DND-41 (cell line): ENCODE results near the gene NEDD4L.

Experiments used
- ATAC-seq: fragments of 200-7000 bp; cut with Tn5 transposase; 3 replicates; pipeline ENCODE4 v1.9.1; 2021; ENCODE audit warnings: low read depth; ENCODE audit not compliant: insufficient read depth
- DNase-seq: peaks from one replicate; pipeline ENCODE4 v3.0.0-alpha.2; 2020
- H2AFZ ChIP-seq: 2 replicates; pipeline ENCODE4 v1.6.0; 2012; ENCODE audit warnings: low read depth, low read length
- H3K27ac ChIP-seq: 2 replicates; pipeline ENCODE4 v1.5.1; 2012; ENCODE audit warnings: low read length, inconsistent platforms
- H3K27me3 ChIP-seq: fragments of 200-600 bp; sonication (generic); 2 replicates; pipeline ENCODE4 v1.6.0; 2012; ENCODE audit warnings: low read length, mild to moderate bottlenecking, inconsistent platforms; ENCODE audit not compliant: insufficient read depth, poor library complexity
- H3K36me3 ChIP-seq: 2 replicates; pipeline ENCODE4 v1.5.1; 2012; ENCODE audit warnings: low read length, inconsistent platforms; ENCODE audit not compliant: insufficient read depth
- H3K4me1 ChIP-seq: 2 replicates; pipeline ENCODE4 v1.5.1; 2012; ENCODE audit warnings: mild to moderate bottlenecking, low read length; ENCODE audit not compliant: insufficient read depth
- H3K4me2 ChIP-seq: 2 replicates; pipeline ENCODE4 v1.6.0; 2012; ENCODE audit warnings: mild to moderate bottlenecking, moderate library complexity, low read length, inconsistent platforms; ENCODE audit not compliant: insufficient read depth
- H3K4me3 ChIP-seq, 2 experiments: fragments of 200-600 bp in 1 of 2; shearing (Covaris generic) in 1 of 2; 2 replicates each; pipeline ENCODE4 v1.5.1; 2012 to 2016; ENCODE audit warnings: inconsistent platforms in 2 of 2, low read length in 2 of 2, mild to moderate bottlenecking in 2 of 2, low read depth in 1 of 2, moderate library complexity in 1 of 2
- H3K79me2 ChIP-seq: 2 replicates; pipeline ENCODE4 v1.6.0; 2012; ENCODE audit warnings: low read length, inconsistent platforms; ENCODE audit not compliant: insufficient read depth
- H3K9ac ChIP-seq: 2 replicates; pipeline ENCODE4 v1.6.0; 2012; ENCODE audit warnings: low read depth, mild to moderate bottlenecking, inconsistent platforms, low read length, moderate library complexity
- H3K9me3 ChIP-seq: 2 replicates; pipeline ENCODE4 v1.5.1; 2012; ENCODE audit warnings: low read length, moderate library complexity, mild to moderate bottlenecking, inconsistent platforms; ENCODE audit not compliant: insufficient read depth, severe bottlenecking
- H4K20me1 ChIP-seq: 2 replicates; pipeline ENCODE4 v1.6.0; 2012; ENCODE audit warnings: low read length; ENCODE audit not compliant: insufficient read depth
- EZH2 ChIP-seq: IDR thresholded peaks from 3 replicates; pipeline ENCODE4 v1.6.1; 2012; ENCODE audit warnings: borderline replicate concordance, low read depth, mild to moderate bottlenecking, moderate library complexity, low read length, inconsistent platforms; ENCODE audit not compliant: severe bottlenecking
- TF ChIP-seq, protein P1 (sequence below): IDR thresholded peaks from 2 replicates; pipeline ENCODE4 v1.5.1; 2012; ENCODE audit warnings: borderline replicate concordance, low read length, moderate library complexity, mild to moderate bottlenecking; ENCODE audit not compliant: poor library complexity, severe bottlenecking; ENCODE audit errors: extremely low read depth

The NEDD4L gene

DNA sequence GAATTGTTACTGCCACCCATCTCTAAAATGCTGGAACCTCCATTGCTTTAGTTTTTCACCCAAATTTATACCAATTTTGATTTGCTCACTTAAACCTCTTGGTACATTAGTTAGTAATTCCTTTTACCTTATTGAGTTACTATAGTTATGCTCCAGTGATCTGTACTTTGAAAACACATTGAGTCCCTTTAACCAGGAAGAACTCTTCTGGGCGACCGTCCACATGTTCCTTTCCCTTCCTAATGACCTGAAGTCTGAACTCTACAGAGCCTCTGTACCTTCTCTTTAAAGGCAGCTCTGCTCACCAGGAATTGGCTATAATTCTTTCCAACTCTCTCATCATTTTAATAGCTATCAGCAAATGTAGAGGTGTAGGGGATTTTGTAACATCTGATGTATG, 290.0 kb downstream of the NEDD4L start:
- Histone ChIP-seq H3K27ac (no peak overlapping the region), H3K4me1 (no peaks in the 10 kb centered on the region), H4K20me1 (no peaks in the 10 kb centered on the region), H3K79me2 (no peaks in the 10 kb centered on the region), H3K4me3 (no peak overlapping the region), H3K9me3 (no peaks in the 10 kb centered on the region), H3K9ac (no peak overlapping the region), H3K27me3 (no peaks in the 10 kb centered on the region), H3K36me3 (no peaks in the 10 kb centered on the region), H2AFZ (no peak overlapping the region), H3K4me2 (no peak overlapping the region)
- DNase-seq, result no peak
- ATAC-seq, result no peak
- TF ChIP-seq EZH2, result no peak
- TF ChIP-seq, protein P1, sequence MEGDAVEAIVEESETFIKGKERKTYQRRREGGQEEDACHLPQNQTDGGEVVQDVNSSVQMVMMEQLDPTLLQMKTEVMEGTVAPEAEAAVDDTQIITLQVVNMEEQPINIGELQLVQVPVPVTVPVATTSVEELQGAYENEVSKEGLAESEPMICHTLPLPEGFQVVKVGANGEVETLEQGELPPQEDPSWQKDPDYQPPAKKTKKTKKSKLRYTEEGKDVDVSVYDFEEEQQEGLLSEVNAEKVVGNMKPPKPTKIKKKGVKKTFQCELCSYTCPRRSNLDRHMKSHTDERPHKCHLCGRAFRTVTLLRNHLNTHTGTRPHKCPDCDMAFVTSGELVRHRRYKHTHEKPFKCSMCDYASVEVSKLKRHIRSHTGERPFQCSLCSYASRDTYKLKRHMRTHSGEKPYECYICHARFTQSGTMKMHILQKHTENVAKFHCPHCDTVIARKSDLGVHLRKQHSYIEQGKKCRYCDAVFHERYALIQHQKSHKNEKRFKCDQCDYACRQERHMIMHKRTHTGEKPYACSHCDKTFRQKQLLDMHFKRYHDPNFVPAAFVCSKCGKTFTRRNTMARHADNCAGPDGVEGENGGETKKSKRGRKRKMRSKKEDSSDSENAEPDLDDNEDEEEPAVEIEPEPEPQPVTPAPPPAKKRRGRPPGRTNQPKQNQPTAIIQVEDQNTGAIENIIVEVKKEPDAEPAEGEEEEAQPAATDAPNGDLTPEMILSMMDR, result no peak

DNA sequence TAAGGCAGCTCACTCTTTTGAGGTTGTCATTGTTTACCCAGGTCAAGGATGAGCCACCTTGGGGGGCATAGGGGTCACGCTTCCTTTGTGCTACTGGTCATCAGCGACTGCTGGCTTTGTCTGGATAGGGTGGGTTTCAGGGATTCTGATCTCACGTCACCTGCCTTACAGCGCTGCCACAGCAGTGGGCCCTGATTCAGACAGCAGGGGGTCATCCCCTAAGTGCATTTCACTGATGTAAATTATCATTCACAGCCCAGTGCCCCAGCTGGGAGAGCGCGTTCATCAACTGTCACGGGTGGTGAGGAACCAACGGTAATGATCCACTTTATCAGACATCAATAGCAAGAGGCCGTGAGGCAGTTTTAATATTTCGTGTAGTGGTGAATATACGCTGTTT, 291.2 kb downstream of the NEDD4L start:
- no peaks in the 10 kb centered on the region for H3K4me1 ChIP-seq
- DNase-seq (no peak), ATAC-seq (no peak)
- no peaks in the 10 kb centered on the region for H3K27me3 ChIP-seq
- no peak overlapping the region for H3K4me3 ChIP-seq
- no peak overlapping the region for H3K4me2 ChIP-seq
- H2AFZ ChIP-seq, result no peak overlapping the region
- H3K9ac ChIP-seq, result no peak overlapping the region
- no peaks in the 10 kb centered on the region for H4K20me1 ChIP-seq
- H3K27ac ChIP-seq, result no peak overlapping the region
- H3K79me2 ChIP-seq, result no peaks in the 10 kb centered on the region
- TF ChIP-seq EZH2, result no peak
- TF ChIP-seq, protein P1, result no peak
- no peaks in the 10 kb centered on the region for H3K36me3 ChIP-seq
- H3K9me3 ChIP-seq, result no peaks in the 10 kb centered on the region

DNA sequence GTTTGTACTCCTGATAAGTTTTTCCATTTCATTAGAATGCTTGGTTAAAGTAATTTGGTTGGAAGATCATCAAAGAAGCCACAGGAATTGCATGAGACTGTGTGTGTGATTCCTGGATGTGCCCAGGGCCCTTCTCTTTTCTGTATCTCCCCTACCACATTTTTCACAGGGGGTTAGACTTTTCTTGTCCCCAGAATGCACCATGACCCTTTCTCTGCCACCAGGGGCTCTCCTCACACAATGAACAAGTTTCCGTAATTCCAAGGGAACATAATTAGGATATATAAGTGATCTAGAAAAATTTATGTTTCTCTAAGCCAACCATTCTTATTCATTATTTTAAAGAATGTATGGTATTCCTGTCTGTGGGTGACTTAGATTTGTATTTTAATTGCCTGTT, 291.8 kb downstream of the NEDD4L start:
- Histone ChIP-seq H3K4me2 (no peak overlapping the region), H4K20me1 (no peaks in the 10 kb centered on the region), H3K27me3 (no peaks in the 10 kb centered on the region), H3K79me2 (no peaks in the 10 kb centered on the region), H3K4me1 (no peaks in the 10 kb centered on the region), H2AFZ (no peak overlapping the region), H3K27ac (no peak overlapping the region), H3K4me3 (no peak overlapping the region), H3K9me3 (no peaks in the 10 kb centered on the region), H3K36me3 (no peaks in the 10 kb centered on the region), H3K9ac (no peak overlapping the region)
- DNase-seq (no peak), ATAC-seq (no peak)
- TF ChIP-seq, protein P1, result no peak
- TF ChIP-seq EZH2, result no peak

DNA sequence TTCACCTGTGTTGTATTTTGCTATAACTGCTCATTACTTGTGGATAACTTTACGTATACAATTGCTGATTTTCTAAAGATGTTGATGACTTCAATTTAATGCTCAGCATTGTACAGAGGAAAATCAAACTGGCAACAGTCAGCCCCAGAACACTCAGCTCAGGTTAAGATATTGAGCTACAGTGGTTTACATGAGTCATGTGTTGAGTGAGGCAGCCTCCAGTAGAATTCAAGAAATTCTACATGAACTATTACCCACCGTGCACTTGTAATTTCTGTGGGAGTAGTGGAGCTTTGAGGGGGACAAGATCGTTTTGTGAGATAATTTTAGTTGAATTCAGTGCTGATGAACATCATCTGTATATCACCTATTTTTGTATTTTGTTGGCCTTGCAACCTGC, 292.6 kb downstream of the NEDD4L start:
- Histone ChIP-seq H3K4me1 (no peaks in the 10 kb centered on the region), H3K27me3 (no peaks in the 10 kb centered on the region)

More for the DNA sequence above, 292.6 kb downstream of the NEDD4L start:
- H3K4me3 ChIP-seq, result no peak overlapping the region
- TF ChIP-seq EZH2, result no peak
- TF ChIP-seq, protein P1, result no peak
- no peaks in the 10 kb centered on the region for H4K20me1 ChIP-seq
- DNase-seq, result no peak
- H3K4me2 ChIP-seq, result no peak overlapping the region
- ATAC-seq, result no peak
- no peak overlapping the region for H2AFZ ChIP-seq
- H3K9me3 ChIP-seq, result no peaks in the 10 kb centered on the region
- H3K9ac ChIP-seq, result no peak overlapping the region
- no peaks in the 10 kb centered on the region for H3K79me2 ChIP-seq
- H3K27ac ChIP-seq, result no peak overlapping the region
- H3K36me3 ChIP-seq, result no peaks in the 10 kb centered on the region
